HG02943 (cell line): ENCODE data around the gene NAV1.
"Not testable (repeated sequence)": the region's sequence is repeated elsewhere in the genome, so short reads cannot be mapped to it uniquely, and the experiment has no call there.

Experiments
- ATAC-seq: cut with Tn5 transposase; IDR thresholded peaks from one replicate; pipeline ENCODE4 v1.9.1; 2021; ENCODE audit warnings: mild to moderate bottlenecking, low read depth, moderate library complexity; ENCODE audit not compliant: unreplicated experiment

Gene NAV1

GRCh38 chr1:201517631-201518030 is 21.3 kb upstream of the NAV1 start:
- ATAC-seq: no peak

- ATAC-seq: no peak
These were observed 20.9 kb upstream of the NAV1 start for GRCh38 chr1:201518071-201518470.

- ATAC-seq: not testable (repeated sequence)
These were observed 18.8 kb upstream of the NAV1 start for GRCh38 chr1:201520046-201520575.

GRCh38 chr1:201525193-201525778 is 13.6 kb upstream of the NAV1 start:
- ATAC-seq: no peak

- no peak for ATAC-seq
These were observed 11.0 kb upstream of the NAV1 start for GRCh38 chr1:201527879-201528278.

- ATAC-seq: no peak
These were observed 10.2 kb upstream of the NAV1 start for GRCh38 chr1:201528631-201529252.

GRCh38 chr1:201530741-201531531 is 8.0 kb upstream of the NAV1 start:
- ATAC-seq: no peak

GRCh38 chr1:201531551-201532425 is 7.1 kb upstream of the NAV1 start:
- ATAC-seq: no peak

GRCh38 chr1:201533836-201534235 is 5.1 kb upstream of the NAV1 start:
- no peak for ATAC-seq

GRCh38 chr1:201535046-201535918 is 3.6 kb upstream of the NAV1 start:
- ATAC-seq: no peak

- ATAC-seq: no peak
These were observed 3.0 kb upstream of the NAV1 start for GRCh38 chr1:201535919-201536245.

- no peak for ATAC-seq
These were observed 2.4 kb upstream of the NAV1 start for GRCh38 chr1:201536558-201536957.

- ATAC-seq: no peak
These were observed 1.9 kb upstream of the NAV1 start for GRCh38 chr1:201537028-201537427.

GRCh38 chr1:201537467-201537866 is 1.5 kb upstream of the NAV1 start:
- no peak for ATAC-seq

- no peak for ATAC-seq
These were observed 876 bp upstream of the NAV1 start for GRCh38 chr1:201537891-201538611.

GRCh38 chr1:201539561-201540431 is 869 bp downstream of the NAV1 start:
- no peak for ATAC-seq

- no peak for ATAC-seq
These were observed 2.2 kb downstream of the NAV1 start for GRCh38 chr1:201540846-201541735.
